G401.6 (cell line): ENCODE results near the gene ACIN1.
"Not testable (repeated sequence)": the region's sequence is repeated elsewhere in the genome, so short reads cannot be mapped to it uniquely, and the experiment has no call there.

Source experiments
- FAIRE-seq: peaks from 2 replicates; lab custom pipeline; 2012; peaks lifted over from hg19 to GRCh38; lab: Jason Lieb, UNC

The ACIN1 gene

GRCh38 chr14:23124337-23124954 lies 29.5 kb upstream of the ACIN1 start:
- no peak for FAIRE-seq

- FAIRE-seq: no peak
Observed at GRCh38 chr14:23123419-23123818, 28.5 kb upstream of the ACIN1 start.

- no peak for FAIRE-seq
Observed at GRCh38 chr14:23122086-23122485, 27.1 kb upstream of the ACIN1 start.

GRCh38 chr14:23121361-23121771 lies 26.4 kb upstream of the ACIN1 start:
- FAIRE-seq: no peak

GRCh38 chr14:23120541-23121251 lies 25.8 kb upstream of the ACIN1 start:
- peak; percentile 74 for FAIRE-seq

GRCh38 chr14:23119363-23120327 lies 24.7 kb upstream of the ACIN1 start:
- no peak for FAIRE-seq

GRCh38 chr14:23118506-23119362 lies 23.8 kb upstream of the ACIN1 start, which contains the start of gene CEBPE:
TSS of gene CEBPE (minus strand) at chr14:23119255. CDS start at chr14:23119091, 164 bp downstream.
- FAIRE-seq: no peak

- no peak for FAIRE-seq
Observed at GRCh38 chr14:23117371-23118020, 22.6 kb upstream of the ACIN1 start.

- no peak for FAIRE-seq
Observed at GRCh38 chr14:23115918-23116317, 21.0 kb upstream of the ACIN1 start.

GRCh38 chr14:23115039-23115731 lies 20.2 kb upstream of the ACIN1 start:
- no peak for FAIRE-seq

GRCh38 chr14:23114669-23115038 lies 19.7 kb upstream of the ACIN1 start:
- no peak for FAIRE-seq

- FAIRE-seq: no peak
Observed at GRCh38 chr14:23114120-23114458, 19.2 kb upstream of the ACIN1 start.

GRCh38 chr14:23113431-23114119 lies 18.6 kb upstream of the ACIN1 start:
- FAIRE-seq: no peak

- FAIRE-seq: no peak
Observed at GRCh38 chr14:23112359-23113178, 17.6 kb upstream of the ACIN1 start.

- FAIRE-seq: no peak
Observed at GRCh38 chr14:23110579-23111365, 15.8 kb upstream of the ACIN1 start.

- no peak for FAIRE-seq
Observed at GRCh38 chr14:23109769-23110168, 14.8 kb upstream of the ACIN1 start.

GRCh38 chr14:23108169-23108568 lies 13.2 kb upstream of the ACIN1 start:
- FAIRE-seq: not testable (repeated sequence)

GRCh38 chr14:23107620-23108019 lies 12.7 kb upstream of the ACIN1 start:
- not testable (repeated sequence) for FAIRE-seq

GRCh38 chr14:23106747-23107045 lies 11.8 kb upstream of the ACIN1 start:
- FAIRE-seq: no peak
